ENCODE measurements around the gene KSR2.
A peak's percentile ranks its signal among the peaks of the same experiment; 100 is the strongest.
"Not testable (repeated sequence)": the region's sequence is repeated elsewhere in the genome, so short reads cannot be mapped to it uniquely, and the experiment has no call there.

The KSR2 gene

DNA sequence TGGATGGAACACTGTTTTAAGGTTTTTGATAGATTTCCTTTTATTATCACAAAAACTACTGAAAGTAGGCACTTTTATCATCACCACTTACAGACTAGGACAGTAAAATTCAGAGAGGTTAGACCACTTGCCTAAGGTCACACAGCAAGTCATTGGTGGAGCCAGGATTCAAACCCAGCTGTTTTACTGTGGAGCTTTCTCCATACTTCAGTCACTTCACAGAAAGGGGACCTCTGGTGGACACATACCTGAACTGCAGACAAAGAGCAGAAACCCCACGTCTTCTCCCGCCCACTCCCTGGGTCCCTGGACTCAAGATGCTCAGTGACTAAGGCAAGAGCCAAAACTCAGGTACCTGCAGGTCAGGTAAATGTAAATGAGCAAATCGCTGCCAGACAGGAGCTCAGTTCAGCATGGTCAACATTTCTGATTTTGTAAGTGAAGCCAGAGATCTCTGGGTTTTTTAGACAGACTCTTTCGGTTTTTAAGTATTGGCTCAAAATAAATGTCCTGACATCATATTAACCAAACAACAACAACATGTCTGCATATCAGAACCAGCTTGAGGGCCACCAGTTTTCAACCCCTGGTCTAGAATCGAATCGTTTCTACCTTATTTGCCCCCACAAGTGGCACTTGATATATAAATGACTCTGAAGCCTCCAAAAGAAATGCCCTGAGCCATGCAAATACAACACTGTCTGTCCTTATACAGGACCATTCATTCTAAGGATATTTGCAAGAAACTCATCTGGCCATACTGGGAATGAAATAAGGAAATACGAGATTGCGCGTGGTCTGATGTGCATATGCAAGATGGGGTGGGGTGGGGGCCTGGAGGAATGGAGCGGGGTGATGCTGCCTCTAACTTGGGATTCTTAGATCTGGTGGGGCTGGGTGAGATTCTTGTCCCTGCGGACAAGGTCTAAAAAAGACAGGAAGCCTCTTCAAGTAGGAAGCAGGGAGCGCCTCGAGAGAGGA is 110.9 kb downstream of the KSR2 start:
- DNase-seq (ENCODE audit: low read depth in 2 of 2): peak; percentile 29 to 67

DNA sequence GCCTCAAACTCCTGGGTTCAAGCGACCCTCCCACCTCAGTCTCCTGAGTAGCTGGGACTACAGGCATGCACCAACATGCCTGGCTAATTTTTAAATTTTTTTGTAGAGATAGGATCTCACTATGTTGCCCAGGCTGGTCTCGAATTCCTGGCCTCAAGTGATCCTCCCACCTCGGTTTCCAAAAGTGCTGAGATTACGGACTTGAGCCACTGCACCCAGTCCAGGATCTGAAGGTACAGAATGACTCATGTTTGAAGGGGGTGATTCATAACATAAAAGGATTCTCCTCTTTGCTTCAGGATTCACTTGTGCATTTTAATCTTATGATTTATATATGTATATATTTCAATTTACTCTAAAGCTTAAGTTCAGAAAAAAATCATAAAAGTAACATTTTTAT is 111.7 kb downstream of the KSR2 start:
- DNase-seq (ENCODE audit: low read depth in 2 of 2): not testable (repeated sequence)

DNA sequence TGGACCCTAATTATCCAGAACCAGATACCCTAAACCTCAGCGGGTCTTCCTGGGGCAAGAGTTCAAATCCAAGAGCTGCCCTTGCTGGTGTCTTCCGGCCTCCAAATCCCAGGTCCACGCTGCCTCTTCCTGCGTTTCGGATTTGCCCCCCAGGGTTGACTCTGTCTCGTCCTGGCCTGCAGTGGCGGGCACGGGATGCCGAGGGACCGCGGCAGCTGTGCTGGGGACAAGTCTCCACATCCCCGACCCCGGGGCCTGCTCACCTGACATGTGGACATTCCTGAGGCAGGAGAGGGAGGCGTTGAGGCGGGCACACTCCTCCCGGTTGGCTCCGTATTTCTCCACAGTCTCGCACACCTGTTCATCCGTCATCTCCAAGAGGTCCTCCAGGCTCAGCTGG is 113.6 kb downstream of the KSR2 start:
- no peak for DNase-seq (ENCODE audit: low read depth in 2 of 2)

DNA sequence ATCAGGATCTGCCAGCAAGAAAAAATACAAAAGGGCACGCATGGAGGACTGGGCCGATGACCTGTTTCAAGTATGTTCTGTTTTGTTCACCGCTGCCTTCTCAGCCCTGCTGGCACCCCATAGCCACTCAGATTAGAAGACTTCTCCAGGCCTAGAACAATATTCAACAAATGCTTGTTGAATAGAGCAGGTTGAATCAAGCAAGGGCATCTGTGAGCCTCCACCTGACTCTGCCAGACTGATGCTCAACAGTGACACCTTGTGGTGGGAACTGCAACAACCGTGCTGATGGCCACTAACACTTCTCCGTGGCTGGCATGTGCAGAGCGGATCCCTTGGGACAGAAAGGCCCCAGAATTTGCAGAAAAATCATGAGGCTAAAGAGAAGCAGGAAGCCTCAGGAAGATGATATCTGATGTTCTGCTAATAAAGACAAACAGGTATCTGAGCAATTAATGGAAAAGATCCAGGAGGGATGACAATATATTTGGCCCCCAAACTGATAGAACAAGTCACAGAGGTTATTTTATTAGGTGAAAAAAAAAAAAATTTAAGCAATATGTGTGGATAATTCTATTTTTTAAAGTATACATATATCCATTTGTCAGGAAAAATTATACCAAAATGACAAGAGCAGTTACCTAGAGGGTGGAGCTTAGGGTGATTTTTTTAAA is 114.3 kb downstream of the KSR2 start:
- DNase-seq (ENCODE audit: low read depth in 2 of 2): peak in 1 of 2 donors; percentile 43

DNA sequence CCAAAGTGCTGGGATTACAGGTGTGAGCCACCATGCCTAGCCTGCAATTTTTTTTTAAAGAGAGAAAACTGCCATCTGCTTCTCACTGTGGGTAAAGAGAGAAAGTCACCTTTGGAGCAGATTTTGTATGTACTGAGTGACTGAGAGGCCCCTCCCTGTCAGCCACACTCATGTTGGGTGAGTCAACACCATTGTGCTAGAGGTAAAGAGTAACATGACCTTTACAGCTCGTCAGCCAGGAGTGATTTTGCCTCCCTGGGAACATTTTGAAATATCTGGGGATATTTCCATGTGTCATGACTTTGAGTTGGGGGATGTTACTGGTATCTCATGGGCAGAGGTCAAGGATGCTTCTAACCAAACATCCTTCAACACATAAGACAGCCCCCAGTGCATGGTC is 115.2 kb downstream of the KSR2 start:
- DNase-seq (ENCODE audit: low read depth in 2 of 2): no peak

DNA sequence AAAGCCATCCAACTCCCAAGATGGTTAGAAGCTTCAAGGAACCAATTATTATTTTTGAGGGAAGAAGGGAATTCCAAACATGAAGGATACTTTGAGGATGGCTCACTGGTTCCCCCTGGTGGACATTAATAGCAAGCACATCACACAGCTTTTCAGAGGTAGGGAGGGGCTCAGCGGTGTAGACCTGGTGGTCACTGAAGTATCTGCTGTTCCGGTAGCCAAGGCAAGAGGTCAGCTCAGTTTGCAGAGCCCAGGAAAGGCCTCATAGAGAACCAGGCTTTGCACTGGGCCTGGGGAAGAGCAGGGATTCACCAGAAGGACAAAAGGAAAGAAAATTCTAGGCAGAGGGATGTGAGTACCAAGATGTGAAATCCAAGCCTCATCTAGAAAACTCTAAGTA is 118.7 kb downstream of the KSR2 start:
- no peak for DNase-seq (ENCODE audit: low read depth in 2 of 2)

DNA sequence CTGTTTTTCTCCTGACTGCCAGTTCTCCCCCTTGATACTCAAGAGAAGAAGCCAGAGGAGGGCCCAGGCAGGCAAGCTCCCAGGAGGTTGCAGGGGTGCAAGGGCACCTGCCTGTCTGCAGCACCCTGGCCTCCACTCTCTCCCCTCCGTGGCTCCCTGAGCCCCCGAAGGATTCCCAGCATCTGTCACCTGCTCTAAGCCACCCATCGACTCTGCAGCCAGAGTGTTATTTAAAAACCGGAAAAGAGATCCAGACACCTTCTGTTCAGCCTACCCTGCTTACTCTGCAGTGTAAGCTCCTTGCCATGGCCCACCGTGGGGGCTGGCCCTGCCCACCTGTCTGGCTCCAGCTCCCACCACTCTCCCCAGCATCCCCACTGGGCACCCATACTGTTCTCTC is 121.4 kb downstream of the KSR2 start:
- DNase-seq (ENCODE audit: low read depth in 2 of 2): no peak

DNA sequence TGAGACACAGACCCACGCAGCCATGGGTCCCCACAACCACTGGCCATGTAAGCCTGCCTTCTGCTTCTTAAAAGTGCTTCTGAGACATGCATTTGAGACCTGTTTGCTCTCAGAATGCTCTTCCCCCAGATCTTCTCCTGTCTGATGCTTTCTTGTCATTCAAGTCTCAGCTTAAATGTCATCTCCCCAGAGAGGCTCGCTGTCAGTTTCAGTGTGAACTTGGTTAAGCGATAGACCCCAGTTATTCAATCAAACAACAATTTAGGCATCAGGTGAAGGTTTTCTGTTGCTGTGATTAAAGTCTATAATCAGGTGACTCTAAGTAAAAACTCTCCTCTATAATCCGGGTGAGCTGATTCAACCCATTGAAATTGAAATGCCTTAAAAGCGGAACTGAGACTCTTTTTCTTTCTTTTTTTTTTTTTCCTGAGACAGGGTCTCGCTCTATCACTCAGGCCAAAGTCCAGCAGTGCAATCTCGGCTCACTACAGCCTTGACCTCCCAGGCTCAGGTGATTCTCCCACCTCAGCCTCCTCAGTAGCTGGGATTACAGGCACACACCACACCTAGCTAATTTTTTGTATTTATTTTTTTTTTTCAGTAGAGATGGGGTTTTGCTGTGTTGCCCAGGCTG is 123.4 kb downstream of the KSR2 start:
- no peak for DNase-seq (ENCODE audit: low read depth in 2 of 2)

DNA sequence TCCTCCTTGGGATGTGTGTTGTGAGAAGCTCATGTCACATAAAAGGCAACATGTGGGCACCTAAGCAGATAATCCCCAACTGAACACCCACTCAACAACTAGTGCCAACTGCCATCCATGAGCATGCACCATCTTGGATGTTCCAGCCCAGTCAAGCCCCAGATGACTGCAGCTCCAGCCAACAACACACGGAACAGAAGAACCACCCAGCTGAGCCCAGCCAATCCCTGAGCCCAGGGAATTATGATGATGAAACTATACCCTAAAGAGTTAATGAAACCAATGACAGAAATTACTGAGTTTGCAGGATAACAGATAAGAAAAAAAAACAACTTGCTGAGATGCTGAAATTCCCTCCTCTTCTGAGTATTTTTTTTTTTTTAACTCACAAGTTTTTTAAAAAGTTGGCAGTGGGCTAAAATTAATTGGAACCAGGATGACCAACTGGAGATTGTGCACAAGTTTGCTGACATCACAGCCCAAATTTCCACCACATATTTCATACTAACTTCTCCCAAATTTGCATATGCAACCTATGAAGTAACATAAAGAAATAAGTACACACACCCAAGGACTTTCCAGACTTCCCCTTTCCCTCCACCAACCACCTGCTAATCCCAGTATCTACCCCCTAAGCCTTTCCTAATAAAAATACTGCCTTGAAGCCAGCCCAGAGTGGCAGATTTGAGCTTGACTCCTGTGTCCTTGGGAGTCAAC is 124.5 kb downstream of the KSR2 start:
- DNase-seq (ENCODE audit: low read depth in 2 of 2): no peak

DNA sequence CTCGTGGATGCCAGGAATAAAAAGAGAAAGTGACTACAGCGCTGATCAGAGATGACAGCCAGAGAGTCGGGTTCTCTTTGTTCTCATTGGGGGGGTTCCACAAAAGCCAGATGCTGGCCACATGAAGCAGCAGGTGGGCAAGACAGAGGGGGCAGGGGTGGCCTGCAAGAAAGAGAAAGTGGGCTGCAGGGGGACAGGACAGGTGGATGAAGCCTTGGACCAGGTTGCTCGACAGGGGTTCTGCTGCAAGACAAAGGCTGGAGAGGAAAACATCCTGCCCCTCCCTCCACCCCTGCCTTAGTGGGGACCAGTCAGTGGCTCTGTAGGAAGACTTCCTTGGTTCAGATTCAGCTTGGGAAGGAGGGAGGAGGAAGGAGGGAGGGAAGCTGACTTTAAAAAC is 126.2 kb downstream of the KSR2 start:
- no peak for DNase-seq (ENCODE audit: low read depth in 2 of 2)

DNA sequence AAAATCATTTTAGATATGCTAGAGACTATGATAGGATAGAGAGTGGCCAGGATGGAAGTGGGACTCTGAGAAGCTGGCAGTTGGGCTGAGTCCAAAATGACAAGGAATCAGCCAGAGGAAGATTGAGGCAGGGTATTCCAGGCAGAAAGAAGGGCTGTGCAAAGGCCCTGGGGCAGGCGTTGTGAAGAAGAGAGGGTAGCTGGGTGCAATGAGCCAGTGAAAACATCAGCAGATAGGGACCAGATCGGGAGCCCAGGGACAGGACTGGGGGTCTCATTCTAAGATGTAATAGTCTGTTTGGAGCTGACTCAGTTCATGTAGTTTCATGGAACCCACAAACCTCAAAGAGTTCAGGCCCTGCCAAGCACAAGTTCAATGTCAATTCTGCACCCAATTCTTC is 126.6 kb downstream of the KSR2 start:
- no peak for DNase-seq (ENCODE audit: low read depth in 2 of 2)

DNA sequence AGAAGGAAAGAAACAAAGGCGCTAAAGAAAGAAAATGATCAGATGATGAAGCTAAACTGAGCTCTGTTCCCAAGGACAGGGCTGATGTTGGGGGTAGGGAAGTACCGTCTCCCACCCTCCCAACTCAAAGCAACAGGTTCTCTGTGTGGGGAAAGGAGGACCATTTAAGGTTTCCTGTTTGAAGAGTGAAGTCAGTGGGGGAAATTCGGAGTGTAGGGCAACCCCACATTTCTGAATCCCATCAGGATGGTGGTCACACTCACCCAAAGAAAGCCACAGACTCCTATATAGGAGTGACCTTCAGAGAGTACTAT is 131.1 kb downstream of the KSR2 start:
- DNase-seq (ENCODE audit: low read depth in 2 of 2): no peak

DNA sequence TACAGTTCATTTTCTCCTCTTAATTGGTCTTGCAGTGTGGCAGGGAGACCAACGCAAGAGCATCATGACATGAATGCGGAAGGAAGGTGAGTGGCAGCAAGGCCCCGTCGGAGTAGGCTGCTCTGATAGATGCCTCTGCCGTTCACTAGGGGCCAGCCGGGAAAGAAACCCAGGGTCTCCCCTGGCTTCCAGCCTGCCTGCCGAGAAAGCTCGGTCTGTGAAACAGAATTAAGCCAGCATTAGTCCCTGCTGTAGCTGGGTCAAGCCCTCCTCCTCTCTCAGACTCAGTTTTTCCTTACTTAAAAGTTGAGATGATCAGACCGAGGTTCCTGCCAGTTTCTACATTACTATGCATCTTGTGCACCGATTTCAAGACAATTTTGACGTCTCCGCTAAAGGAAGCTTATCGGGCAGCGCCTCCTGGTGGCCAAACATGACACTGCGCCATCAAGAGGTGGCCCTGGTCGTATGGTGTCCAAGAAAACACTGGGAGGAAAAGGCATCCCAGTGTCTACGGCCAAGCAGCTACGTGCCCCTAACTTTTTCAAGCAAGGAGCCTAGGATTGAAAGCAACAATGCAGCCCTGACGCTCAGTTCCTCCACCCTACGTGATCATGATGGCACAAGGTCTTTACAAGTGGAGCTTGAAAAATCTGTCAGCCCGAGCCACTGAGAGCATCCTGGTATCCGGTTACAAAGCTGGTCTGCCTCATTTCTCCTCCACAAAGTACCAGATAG is 131.6 kb downstream of the KSR2 start:
- peak; percentile 44 to 69 for DNase-seq (ENCODE audit: low read depth in 2 of 2)

DNA sequence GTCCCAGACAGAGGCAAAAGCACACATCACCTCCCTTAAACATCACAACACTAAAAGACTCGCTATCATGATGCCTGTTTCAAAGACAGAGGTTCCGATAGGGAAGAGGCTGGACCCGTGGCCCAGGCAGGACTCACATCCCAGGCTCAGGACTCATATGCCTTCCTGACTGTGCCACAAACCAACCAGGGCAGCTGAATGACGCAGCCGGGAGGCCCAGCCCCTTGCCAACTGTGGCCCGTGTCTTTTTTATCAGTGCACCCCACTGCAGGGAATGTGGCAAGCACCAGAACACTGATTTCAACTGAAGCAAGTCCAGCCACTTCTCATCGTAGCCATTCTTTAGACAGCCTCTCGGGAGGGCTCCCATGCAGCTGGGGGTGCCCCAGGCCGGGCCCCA is 132.3 kb downstream of the KSR2 start:
- DNase-seq (ENCODE audit: low read depth in 2 of 2): no peak

DNA sequence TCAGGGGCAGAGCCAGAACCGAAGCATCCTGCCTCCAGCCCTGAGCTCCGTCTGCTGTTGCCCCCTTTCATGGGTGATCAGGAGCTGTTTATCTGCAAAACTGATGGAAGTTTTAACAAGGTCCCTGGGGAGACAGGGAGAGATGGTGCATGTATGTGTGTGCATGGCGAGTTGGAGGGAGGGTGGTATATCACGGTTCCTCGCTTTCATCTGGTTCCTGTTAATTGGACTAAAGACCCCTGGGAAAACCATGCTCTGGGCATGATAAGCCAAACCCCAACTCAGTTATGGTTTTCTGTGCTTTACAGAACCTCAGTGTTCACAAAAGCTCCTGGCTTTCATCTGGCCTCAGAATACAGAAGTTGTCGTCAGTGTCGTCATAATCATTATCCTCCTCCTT is 133.6 kb downstream of the KSR2 start:
- DNase-seq (ENCODE audit: low read depth in 2 of 2): no peak

DNA sequence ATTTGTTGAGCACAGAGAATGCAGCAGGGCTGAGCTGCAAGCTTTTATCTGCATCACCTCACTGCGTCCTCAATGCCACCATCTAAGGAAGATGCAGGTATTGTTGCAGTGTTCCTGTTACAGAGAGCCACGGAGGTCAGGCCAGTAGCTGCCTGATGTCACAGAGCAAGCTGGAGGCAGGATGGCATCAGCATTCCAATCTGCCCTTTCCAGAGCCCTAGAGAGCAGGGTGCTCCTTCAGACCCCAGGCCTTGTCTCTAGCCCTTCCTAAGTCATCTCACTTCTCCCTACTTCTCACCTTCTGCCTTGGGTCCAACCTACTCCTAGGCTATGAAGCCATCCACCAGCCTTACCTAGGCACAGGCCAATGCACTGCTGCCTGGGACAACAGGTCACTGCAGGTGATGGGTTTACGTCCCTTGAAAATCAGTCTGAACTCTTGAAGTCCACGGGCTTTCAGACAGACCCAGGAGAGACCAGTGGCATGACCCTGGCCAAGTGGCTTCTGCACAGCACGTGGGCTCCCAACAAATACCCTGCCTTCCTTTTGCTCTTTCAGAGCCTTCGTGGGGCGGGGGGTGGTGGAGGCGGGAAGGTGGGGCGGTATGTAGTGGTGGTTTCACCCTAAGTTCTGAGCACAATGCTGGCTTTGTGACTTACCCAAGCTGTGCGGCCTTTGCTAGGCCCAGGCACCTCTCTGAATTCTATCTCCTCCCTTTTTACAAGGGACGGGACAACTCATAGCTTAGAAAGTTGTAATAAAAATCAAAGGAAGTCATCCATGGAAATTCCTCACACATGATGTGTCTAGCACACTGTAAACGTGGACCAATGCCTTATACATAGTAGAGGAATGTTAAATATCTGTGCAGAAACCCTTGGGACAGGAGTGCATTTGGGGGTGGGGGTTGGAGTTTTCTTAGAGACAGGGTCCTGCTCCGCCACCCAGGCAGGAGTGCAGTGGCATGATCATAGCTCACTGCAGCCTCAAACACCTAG is 136.0 kb downstream of the KSR2 start:
- DNase-seq (ENCODE audit: low read depth in 2 of 2): no peak

DNA sequence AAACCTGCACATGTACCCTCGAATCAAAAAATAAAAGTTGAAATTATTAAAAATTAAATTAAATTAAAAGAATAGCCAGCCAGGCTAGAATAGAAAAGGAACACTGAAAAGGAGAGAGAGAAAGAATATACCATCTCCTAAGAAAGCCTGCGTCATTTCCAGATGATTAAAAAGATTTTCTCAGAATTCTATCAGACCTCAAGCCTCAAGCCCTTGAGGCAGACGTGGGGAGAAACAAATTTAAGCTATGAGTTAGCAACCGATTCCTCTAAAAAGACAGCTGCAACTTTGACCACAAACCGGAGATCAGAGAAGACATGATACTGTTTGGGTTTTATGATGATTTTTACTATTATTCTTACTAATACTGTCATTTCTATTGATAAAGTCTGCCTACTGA is 138.3 kb downstream of the KSR2 start:
- no peak for DNase-seq (ENCODE audit: low read depth in 2 of 2)

DNA sequence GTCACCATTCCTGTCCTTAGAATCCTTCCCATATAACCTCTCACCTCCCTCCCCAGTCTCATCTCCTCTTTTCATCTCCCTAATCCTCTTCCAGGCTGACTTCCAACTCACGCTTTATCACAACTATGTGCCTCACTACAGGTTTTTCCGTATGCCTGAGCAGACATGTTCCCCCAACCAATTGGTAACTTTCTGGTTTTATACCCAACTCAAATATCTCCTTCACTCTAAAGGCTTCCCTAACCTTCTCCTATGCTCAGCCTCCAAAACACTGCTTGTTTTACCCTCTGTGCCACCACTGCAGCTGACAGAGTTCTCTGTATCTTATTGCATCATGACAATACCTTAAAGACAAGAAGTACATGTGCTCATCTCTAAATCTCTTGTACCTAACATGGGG is 139.7 kb downstream of the KSR2 start:
- no peak for DNase-seq (ENCODE audit: low read depth in 2 of 2)

DNA sequence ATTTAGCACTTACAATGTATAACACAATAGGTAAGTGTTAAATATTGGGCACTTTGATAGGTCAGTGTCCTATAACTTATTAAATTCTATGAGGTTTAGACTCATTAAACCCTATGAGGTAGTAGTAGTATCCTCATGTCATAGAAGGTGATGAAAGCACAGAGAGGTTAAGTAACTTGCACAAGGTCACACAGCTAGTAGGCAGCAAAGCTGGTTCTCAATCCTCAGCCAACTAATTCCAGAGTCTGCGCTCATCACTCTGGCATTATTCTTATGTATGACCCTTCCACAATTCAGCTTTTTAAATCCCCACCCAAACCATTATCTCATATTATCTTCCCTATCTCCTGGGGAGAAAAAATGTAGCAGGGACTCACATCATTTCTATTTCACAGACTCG is 141.1 kb downstream of the KSR2 start:
- DNase-seq (ENCODE audit: low read depth in 2 of 2): no peak

DNA sequence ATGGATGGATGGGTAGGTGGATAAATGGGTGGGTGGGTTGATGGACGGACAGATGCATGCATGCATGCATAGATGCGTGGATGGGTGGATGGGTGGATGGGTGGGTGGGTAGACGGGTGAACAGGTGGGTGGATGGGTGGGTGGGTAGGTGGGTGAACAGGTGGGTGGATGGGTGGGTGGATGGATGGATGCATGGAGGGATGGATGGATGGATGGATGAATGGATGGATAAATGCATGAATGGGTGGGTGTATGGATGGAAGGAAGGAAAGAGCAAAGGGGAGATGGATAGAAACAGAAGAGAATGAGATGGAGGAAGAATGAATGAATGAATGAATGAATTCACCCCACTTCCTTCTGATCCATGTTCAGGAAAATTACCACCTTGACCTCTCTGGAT is 143.0 kb downstream of the KSR2 start:
- DNase-seq (ENCODE audit: low read depth in 2 of 2): no peak
